Activated T-cell treated with anti-CD3 and anti-CD28 coated beads for 48 hours (primary cell): ENCODE results near the gene PLSCR3.

Source experiments
- DNase-seq: peaks from one replicate; pipeline ENCODE4 v3.0.0-alpha.2; 2020; ENCODE audit warnings: low read depth

PLSCR3 gene

DNA sequence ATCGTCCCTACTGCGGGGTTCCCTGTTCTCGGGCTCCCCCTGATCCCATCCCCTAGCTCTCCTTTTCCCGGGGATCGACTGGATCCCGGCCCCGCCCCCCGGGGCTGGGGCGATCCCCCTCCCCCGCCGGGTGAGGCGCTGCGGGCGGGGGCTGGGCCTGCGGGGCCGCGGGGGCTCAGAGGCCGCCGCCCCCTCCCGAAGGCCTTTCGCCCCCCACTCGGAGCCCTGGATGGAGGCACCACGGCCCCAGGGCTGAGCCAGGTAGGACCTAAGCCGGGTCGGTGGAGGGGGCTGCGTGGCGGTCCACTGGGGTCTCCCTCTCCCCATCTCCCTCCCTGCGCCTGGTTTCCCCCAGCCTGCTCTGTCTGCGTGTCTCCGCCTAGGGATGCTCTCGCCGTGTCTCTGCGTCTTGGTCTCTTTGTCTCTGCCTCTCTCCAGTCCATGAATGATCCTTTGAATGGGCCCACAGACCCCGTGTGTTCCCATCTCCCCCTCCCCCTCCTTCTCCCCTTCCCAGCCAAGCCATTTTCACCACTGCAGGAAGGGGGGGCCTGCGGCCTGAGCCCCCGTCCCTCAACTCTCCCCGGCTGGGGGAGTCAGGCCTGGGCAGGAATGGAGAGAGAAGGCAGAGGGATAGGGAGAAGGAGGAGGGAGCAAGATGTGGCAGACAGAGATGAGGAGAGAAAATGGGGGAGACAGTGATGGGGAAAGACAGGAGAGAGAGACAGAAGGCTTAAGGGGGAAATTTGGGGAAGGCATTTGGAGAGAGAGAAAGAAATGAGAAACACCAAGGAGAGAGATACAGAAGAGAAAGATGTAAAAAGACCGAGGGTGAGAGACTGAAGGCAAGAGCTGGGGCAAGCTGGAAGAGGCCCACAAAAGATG, 11.3 kb upstream of the PLSCR3 start:
- no peak for DNase-seq

GRCh38 chr17:7404737-7405349, 10.5 kb upstream of the PLSCR3 start:
- peak; percentile 66 for DNase-seq

DNA sequence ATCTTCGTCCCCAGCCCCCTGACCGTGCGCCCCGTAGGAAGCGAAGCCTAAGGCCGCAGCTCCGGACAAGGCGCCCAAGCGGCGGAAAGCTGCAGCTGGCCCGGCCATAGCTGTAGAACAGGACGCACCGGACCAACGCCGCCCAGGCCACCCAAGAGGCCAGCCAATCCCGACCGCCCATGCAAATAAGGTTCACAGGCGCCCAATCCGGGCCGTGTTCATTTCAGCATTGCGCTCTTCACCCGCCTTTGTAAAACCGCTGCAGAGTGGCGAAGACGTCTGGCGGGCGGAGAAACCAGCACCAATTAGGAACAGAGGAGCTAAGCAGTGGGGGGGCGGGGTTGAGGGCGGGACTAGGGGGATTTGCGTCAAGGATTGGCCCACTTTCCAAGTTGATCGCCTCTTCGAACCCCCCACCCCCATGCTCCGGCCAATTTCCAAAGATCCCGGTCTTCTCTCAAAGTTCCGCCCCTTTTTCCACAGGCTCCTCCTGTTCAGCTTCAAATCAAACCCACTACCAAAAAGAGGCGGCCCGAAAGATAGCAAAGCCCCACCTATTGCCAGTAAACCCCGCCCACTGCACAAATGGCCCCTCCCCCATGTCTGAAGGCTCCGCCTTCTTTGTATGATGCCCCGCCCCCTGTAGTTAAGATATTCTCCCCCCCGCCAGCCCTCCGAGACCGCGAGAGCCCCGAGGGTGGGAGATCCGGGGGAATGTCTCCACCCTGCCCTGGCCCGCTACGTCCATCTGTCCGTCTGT, 9.8 kb upstream of the PLSCR3 start, which contains the start of gene TMEM256:
Gene TMEM256 (minus strand): TSS at position 121 of the 760 bp plus-strand sequence. CDS start 13 bp downstream, at position 108.
- DNase-seq = peak; percentile 90

GRCh38 chr17:7403727-7403976, 9.3 kb upstream of the PLSCR3 start:
- DNase-seq = no peak

DNA sequence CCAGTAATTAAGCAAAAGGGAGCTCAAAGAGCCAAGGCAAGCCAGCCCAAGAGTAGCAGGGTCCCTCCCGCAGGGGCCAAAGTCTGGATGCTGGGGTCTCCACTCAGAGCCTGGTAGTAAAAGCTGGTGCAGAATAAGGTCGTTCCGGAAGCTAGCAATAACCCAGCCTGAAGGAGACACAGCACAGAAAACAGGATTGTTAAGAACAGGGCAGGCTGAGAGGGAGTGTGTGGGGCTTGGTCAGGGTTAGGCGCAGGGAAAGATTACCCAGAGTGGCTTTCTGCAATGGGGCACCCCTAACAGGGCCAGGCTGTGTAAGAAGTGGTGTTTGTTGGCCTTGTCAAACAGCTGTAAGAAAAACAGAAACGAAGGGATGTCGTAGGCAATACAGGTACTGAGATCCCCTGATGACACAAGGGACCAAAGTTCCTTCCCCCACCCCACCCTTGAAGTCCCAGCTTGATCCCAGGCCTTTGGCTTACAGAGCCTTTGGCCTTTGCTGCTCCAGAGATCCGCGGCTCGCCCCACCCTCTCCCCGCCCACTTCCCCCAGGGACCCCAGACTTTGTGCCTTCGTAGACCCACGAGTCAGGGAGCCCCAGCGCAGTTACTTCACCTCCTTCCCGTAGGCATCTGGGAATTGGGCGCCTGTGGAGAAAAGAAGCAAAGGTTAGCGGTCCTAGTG, 8.9 kb upstream of the PLSCR3 start:
- DNase-seq = no peak

GRCh38 chr17:7398612-7399011, 4.3 kb upstream of the PLSCR3 start:
- DNase-seq = no peak

DNA sequence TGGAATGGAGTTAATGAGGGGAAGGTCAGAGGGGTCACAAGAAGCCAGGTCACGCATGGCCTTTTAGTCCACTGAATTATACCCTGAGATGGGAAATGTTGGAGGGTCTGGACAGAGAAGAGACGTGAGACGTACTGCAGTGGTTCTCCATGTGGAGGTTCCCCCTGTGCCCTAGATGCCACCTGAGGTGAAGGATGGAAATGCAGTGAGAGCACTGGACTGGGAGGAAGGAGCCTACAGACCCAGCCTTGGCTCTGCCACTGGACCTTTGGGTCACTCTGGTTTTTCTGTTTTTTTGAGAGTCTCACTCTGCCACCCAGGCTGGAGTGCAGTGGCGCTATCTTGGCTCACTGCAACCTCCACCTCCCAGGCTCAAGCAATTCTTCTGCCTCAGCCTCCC, 1.8 kb upstream of the PLSCR3 start:
- no peak for DNase-seq

DNA sequence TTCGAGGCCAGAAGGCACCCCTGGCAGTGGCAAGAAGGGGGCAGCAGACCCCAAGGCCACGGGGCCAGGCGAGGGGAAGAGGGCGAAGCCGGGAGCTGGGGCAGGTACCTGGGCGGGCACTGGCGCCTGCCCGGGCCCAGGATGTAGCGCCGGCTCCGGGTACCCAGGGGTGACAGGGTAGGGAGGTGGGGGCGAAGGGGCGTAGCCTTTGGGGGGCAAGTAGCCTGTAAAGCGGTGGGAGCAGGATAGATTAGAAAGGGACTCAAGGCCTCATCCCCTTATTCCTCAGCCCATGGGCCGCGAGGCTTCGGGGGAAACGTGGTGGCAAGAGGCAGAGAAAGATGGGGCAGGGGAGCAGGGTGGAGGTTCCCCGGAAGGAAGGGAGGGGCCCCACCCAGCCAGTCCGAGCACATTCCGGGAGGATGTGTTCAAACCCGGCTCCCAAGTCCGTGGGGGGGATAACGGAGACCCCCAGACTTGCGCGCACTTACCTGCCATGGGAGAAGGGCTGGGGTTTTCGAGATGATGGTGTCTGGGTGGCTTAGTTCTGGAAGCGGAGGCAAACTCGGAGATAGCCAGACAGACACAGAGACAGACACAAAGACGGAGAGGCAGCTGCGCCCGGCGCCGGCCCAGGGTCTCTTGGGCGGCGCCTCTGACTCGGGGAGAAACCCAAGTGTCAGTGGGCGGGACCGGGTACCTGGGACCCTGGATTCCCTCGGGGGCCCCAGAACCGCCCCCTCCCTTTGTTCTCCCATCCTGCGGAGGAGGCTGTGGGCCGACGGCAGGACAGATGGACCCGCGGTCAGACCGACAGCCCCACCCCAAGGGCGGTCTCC, 493 bp downstream of the PLSCR3 start:
- DNase-seq = peak; percentile 37

DNA sequence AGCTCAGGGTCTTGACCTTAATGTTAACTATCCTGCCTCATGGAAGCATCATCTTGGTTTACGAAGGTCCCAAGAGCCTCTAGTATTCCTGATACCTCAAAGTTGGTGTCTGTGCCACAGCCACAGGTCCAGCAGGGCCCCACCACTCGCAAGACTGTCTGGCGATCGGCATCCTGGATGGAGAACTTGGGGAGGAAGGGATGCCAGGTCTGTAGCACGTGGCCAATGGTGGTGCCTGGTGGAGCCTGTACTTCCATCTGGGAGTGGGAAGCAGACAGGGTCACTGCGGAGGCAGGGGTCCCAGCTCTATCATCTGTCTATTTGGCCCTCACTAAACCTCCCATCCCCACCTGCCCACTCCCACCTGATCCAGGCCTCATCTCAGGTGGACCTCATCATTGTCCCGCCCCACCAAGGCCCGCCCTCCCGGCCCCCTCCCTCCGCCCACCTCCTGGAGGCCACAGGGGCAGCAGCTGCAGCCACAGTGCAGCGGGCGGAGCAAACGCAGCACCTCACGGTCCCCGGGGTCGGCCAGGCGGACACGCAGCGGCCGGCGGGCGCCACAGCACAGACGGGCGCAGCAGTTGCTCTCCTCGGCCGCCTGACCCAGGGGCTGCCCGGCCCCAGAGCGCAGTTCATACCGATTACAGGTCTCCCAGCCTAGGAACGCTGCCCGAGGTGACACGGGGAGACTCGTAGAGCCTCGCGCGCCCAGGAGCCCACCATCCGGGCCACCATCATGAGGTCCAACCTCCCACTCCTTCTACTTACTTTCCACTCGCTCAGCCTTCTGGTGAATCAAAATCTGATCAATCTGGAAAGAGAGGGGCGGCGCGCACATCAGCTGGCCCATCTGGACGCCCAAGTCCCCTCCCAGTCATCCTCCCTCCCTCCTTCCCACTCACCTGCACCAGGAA, 1.4 kb downstream of the PLSCR3 start:
- no peak for DNase-seq

DNA sequence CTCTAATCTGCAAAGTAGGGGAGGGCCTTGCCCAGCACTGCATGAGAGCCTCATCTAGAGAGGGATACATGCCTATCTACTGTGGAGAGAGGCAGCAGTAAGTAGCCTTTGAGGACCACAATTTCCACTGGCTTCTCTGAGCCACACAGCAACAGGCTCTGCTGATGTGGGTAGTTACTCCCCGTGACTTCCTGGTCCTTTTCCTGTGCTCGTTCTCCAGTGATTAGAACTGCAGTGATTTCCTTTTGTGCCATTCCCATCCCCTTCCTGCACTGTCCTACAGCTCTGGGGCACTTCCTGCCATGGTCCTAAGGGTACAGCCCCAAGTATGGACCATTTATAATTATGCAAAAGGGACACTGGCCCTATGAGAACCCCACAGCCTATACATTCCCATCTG, 3.0 kb downstream of the PLSCR3 start:
- no peak for DNase-seq

DNA sequence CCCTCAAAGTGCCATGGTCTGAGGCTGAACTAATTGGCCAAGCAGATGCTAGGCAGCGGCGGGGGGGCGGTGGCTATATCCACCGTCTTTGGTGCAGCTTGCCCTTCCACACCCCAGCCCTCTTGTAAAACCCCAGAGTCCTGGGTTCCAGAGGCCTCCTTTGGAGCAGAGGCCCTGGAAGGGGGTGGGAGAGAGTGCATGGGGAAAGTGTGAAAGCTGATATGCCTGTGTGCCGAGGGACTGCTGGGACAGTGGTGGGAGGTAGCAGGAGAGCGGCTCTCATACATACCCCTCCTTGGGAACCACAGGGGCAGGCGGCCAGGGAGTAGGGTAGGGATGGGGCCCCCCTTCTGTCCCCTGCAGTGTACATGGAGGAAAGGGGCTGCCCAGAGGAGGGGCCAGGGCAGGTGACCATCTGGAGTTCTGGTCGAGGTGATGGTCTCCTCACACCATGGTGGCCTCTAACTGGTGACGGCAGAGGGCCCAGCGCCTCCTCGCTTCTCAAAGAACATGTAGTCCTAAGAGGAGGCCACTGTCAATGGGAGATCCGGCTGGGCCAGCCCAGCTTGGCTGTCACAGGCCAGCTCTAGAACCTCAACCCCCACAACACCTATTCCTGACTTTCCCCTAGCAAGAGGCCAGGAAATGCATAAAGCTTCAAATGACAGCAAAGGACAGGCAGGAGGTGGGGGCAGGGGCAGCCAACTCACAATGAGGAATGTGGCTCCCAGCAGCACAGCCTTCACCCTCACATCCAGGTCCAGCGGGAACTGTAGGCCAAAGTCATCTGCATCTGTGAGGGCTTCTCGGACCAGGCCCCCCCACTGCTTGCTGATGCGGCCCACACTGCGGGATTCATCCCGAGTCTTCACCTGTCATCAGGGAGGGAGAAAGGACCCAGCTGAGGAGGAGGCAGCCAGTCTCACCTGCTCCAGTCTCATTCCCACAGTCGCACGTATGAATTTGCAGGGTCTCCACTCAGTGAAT, 4.1 kb downstream of the PLSCR3 start:
- DNase-seq = no peak

- no peak for DNase-seq
Measured at GRCh38 chr17:7388856-7389255, 5.5 kb downstream of the PLSCR3 start.

DNA sequence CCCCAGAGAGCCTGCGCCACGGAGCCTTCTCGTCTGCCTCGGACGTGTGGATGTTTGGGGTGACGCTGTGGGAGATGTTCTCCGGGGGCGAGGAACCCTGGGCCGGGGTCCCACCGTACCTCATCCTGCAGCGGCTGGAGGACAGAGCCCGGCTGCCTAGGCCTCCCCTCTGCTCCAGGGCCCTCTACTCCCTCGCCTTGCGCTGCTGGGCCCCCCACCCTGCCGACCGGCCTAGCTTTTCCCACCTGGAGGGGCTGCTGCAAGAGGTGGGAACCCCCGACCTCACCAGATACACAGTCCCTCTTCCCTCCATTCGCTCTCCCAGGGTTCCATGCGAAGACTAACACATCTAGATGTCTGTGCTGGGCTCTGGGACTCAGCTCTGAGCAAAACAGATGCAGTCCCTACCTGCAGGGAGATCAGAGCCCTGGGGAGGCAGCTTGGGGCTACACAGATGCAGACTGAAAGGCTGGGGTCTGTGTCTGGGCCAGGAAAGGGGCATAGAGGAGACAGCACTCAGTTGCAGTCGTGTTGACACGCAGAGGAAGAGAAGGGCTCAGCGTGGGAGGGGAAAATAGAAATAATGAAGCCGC, 9.7 kb downstream of the PLSCR3 start:
- no peak for DNase-seq

DNA sequence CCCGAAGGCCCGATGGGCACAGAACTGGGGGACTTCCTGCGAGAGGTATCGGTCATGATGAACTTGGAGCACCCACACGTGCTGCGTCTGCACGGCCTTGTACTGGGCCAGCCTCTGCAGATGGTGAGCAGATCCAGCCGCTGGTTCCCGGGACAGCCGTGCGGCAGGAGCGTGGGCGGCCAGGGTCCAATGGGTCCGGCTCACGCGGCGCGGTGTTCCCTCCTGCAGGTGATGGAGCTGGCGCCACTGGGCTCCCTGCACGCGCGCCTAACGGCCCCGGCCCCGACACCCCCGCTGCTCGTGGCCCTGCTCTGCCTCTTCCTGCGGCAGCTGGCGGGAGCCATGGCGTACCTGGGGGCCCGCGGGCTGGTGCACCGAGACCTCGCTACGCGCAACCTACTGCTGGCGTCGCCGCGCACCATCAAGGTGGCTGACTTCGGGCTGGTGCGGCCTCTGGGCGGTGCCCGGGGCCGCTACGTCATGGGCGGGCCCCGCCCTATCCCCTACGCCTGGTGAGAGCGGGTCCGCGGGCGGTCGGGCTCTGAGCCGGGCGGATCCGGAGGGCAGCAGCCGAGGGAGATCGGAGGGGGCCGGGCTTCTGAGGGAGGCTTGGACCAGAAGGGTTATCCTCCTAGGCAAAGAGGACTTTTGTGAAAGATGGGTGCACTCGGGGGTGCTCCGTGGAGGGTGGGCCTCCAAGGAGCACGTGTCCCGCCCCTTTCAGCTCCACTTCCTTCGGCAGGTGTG, 10.4 kb downstream of the PLSCR3 start:
- DNase-seq = peak; percentile 79

DNA sequence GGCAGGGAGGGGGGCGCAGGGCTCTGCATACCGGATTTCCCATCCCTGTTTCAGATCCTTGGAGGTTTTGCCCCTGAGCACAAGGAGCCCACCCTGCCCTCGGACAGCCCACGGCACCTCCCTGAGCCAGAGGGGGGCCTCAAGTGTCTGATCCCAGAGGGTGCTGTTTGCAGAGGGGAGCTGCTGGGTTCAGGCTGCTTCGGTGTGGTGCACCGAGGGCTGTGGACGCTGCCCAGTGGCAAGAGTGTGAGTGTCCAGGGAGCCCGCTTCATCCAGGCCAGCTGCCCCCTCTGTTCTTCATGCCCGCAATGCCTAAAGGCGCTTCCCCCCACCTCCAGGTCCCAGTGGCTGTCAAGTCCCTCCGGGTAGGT, 11.0 kb downstream of the PLSCR3 start:
- no peak for DNase-seq

- DNase-seq = no peak
Measured at GRCh38 chr17:7382901-7383300, 11.4 kb downstream of the PLSCR3 start.

DNA sequence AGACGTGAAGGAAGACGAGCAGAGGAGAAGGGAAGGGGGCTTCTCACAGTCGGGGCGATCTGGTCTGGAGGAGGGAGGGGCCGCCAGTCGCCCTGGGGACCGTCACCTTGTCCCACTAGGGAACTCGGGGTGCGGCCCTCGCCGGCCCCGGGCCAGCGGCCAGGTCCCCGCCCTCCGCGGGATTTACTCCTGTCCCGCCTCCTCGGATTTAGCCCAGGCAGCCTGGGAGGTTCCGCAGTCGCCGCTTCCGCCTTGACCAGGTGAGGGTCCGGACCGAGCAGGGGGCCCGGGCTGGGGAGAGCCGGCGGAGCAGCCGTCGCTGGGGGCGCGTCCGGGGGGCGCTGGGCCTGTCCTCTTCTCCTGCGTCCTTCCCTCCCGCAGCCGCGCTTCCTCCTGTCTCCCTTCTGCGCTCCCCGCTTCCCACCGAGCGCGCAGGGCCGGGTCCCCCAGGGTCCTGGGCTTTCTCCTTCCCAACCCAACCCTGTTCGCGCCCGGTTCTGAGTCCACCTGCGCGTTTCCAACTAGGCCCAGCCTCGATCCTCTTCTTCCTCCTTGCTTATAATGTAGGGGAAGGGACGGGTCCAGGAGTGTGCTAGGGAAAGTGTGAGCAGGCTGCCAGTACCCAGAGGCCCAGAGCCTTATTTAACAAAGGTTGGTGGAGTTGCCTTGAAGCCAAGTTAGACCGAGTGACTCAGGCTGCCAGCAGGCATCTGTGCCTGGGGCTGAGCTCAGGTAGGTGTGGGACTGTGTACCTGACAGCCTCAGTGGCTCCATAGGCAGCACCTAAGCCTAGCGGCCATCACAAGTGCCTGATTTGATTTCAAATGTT, 13.3 kb downstream of the PLSCR3 start, which contains the start of gene TNK1:
Gene TNK1 (plus strand): TSS at position 235 of the 829 bp plus-strand sequence. CDS start 1,838 bp downstream, outside the sequence.
- no peak for DNase-seq
